Thoracic aorta (tissue), 2 donors: ENCODE data around the gene ROR1. TPM values are rescaled to one million over a fixed set of nuclear protein-coding genes. Genes with fewer than 3 reads are reported as not detected.
A peak's percentile ranks its signal among the peaks of the same experiment; 100 is the strongest.

ENCODE experiments used
- ATAC-seq: fragments of 150-250 bp; one replicate; pipeline ENCODE4 v1.8.0; 2017; ENCODE audit warnings: low read depth; ENCODE audit not compliant: insufficient number of reproducible peaks, low FRiP score
- DNase-seq: peaks from one replicate; pipeline ENCODE4 v3.0.0-alpha.2; 2020; ENCODE audit warnings: low spot score
- H3K27ac ChIP-seq, 2 donors: fragments of 200-600 bp; sonication (generic); 1 replicate in 1 of 2; 2 replicates in 1 of 2; pipeline ENCODE4 v1.5.1; 2016; ENCODE audit warnings: mild to moderate bottlenecking in 2 of 2, moderate library complexity in 2 of 2
- H3K27me3 ChIP-seq: fragments of 200-600 bp; sonication (generic); replicated peaks from 2 replicates; pipeline ENCODE4 v1.6.0; 2016; ENCODE audit warnings: mild to moderate bottlenecking; ENCODE audit not compliant: insufficient read depth
- H3K36me3 ChIP-seq: fragments of 200-600 bp; sonication (generic); one replicate; pipeline ENCODE4 v1.5.1; 2016
- H3K4me1 ChIP-seq, 2 donors: fragments of 200-600 bp; sonication (generic); 1 replicate in 1 of 2; 2 replicates in 1 of 2; pipeline versions ENCODE4 v1.5.1 to v1.6.0; 2016; ENCODE audit warnings: low read depth in 2 of 2, mild to moderate bottlenecking in 1 of 2; ENCODE audit not compliant: control insufficient read depth in 1 of 2
- H3K4me3 ChIP-seq: fragments of 200-600 bp; sonication (generic); 2 replicates; pipeline ENCODE4 v1.5.1; 2016; ENCODE audit warnings: mild to moderate bottlenecking
- H3K9me3 ChIP-seq: fragments of 200-600 bp; sonication (generic); 2 replicates; pipeline ENCODE4 v1.5.1; 2016
- total RNA-seq, 2 donors: library from RNA; depleted of rRNA; stranded (reverse); fragments of >200 nt; gene quantifications; one replicate each; pipeline versions ENCODE4 v1.1.0 to v1.2.3, GENCODE V29; 2016
- TF ChIP-seq, protein P1 (sequence below): fragments of 200-600 bp; sonication (generic); IDR thresholded peaks from one replicate; pipeline ENCODE4 v1.5.1; 2019; ENCODE audit warnings: antibody characterized with exemption

The ROR1 gene
- total RNA-seq, 2 donors from 2014 or later = 41.2 to 51.8 TPM

- H3K36me3 ChIP-seq = no peaks in the 10 kb centered on the region
- no peak overlapping the region for H3K4me3 ChIP-seq
- H3K27me3 ChIP-seq = no peaks in the 10 kb centered on the region
- no peaks in the 10 kb centered on the region for H3K9me3 ChIP-seq
- peaks cover 0 to 73% of the 10 kb centered on the region in 2 donors for H3K4me1 ChIP-seq
- no peak for ATAC-seq
- no peak for DNase-seq
- TF ChIP-seq, protein P1, sequence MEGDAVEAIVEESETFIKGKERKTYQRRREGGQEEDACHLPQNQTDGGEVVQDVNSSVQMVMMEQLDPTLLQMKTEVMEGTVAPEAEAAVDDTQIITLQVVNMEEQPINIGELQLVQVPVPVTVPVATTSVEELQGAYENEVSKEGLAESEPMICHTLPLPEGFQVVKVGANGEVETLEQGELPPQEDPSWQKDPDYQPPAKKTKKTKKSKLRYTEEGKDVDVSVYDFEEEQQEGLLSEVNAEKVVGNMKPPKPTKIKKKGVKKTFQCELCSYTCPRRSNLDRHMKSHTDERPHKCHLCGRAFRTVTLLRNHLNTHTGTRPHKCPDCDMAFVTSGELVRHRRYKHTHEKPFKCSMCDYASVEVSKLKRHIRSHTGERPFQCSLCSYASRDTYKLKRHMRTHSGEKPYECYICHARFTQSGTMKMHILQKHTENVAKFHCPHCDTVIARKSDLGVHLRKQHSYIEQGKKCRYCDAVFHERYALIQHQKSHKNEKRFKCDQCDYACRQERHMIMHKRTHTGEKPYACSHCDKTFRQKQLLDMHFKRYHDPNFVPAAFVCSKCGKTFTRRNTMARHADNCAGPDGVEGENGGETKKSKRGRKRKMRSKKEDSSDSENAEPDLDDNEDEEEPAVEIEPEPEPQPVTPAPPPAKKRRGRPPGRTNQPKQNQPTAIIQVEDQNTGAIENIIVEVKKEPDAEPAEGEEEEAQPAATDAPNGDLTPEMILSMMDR = no peak
- peak overlapping the region in 1 of 2 donors; percentile 31 for H3K27ac ChIP-seq
Measured at GRCh38 chr1:63936276-63936675, 162.5 kb downstream of the ROR1 start.

- peak overlapping the region in 1 of 2 donors; percentile 31 for H3K27ac ChIP-seq
- H3K36me3 ChIP-seq = no peaks in the 10 kb centered on the region
- no peaks in the 10 kb centered on the region for H3K27me3 ChIP-seq
- no peak overlapping the region for H3K4me3 ChIP-seq
- H3K9me3 ChIP-seq = no peaks in the 10 kb centered on the region
- TF ChIP-seq, protein P1 = no peak
- no peak for ATAC-seq
- no peak for DNase-seq
- peaks cover 0 to 71% of the 10 kb centered on the region in 2 donors for H3K4me1 ChIP-seq
Measured at GRCh38 chr1:63936801-63937200, 163.0 kb downstream of the ROR1 start.

GRCh38 chr1:63937461-63938022 lies 163.7 kb downstream of the ROR1 start:
- no peak overlapping the region for H3K4me3 ChIP-seq
- H3K27ac ChIP-seq = no peak overlapping the region
- H3K27me3 ChIP-seq = no peaks in the 10 kb centered on the region
- peaks cover 0 to 69% of the 10 kb centered on the region in 2 donors for H3K4me1 ChIP-seq
- DNase-seq (no peak), ATAC-seq (no peak)
- no peaks in the 10 kb centered on the region for H3K36me3 ChIP-seq
- H3K9me3 ChIP-seq = no peaks in the 10 kb centered on the region
- TF ChIP-seq, protein P1 = no peak

- no peaks in the 10 kb centered on the region for H3K9me3 ChIP-seq
- no peak overlapping the region for H3K4me3 ChIP-seq
- TF ChIP-seq, protein P1 = no peak
- H3K4me1 ChIP-seq = peaks cover 0 to 81% of the 10 kb centered on the region in 2 donors
- no peak overlapping the region for H3K27ac ChIP-seq
- no peaks in the 10 kb centered on the region for H3K36me3 ChIP-seq
- no peaks in the 10 kb centered on the region for H3K27me3 ChIP-seq
- no peak for ATAC-seq
- no peak for DNase-seq
Measured at GRCh38 chr1:63940440-63940839, 166.6 kb downstream of the ROR1 start.

DNA sequence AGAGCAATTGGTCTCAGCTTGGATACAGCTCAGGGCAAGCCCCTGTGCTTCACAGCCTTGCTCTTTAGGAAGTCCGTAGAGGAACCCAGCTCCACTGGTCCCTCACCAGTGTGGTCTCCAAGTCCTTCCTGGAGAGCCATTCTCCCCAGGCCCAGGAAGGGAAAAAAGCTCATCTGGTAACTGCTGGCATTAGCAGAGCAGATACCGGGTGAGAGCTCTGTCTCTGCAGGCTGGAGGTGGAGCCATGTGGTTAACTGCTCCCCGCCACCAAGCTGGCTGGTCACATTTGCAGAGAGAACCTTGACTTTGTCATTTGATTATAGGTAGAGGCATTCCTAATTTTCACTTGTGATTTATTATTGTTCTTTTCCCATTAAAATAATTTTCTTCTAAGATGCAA lies 169.6 kb downstream of the ROR1 start:
- Histone ChIP-seq H3K4me3 (no peak overlapping the region), H3K9me3 (no peaks in the 10 kb centered on the region), H3K4me1 (peaks cover 12 to 86% of the 10 kb centered on the region in 2 donors), H3K27ac (no peak overlapping the region), H3K36me3 (no peaks in the 10 kb centered on the region), H3K27me3 (no peaks in the 10 kb centered on the region)
- DNase-seq = no peak
- ATAC-seq = no peak
- TF ChIP-seq, protein P1 = no peak
